ENCODE measurements around the gene CABCOCO1. TPM values are rescaled to one million over a fixed set of nuclear protein-coding genes. Genes with fewer than 3 reads are reported as not detected.
"Not testable (repeated sequence)": the region's sequence is repeated elsewhere in the genome, so short reads cannot be mapped to it uniquely, and the experiment has no call there.

CABCOCO1 gene
- total RNA-seq, 2 donors from 2014 or later = 0.35 TPM; not detected in 1

- Histone ChIP-seq H3K27ac (no peak overlapping the region), H3K4me1 (no peaks in the 10 kb centered on the region), H3K27me3 (no peaks in the 10 kb centered on the region), H3K4me3 (no peak overlapping the region), H3K9me3 (no peaks in the 10 kb centered on the region), H3K36me3 (no peaks in the 10 kb centered on the region)
- no peak for TF ChIP-seq CTCF (IDR thresholded peaks at IDR 0.05)
- DNase-seq (ENCODE audit: low spot score) = no peak
Measured at GRCh38 chr10:61688551-61689308, 26.0 kb downstream of the CABCOCO1 start.

GRCh38 chr10:61691667-61692066 lies 28.9 kb downstream of the CABCOCO1 start:
- H3K4me1 ChIP-seq; H3K27ac ChIP-seq; DNase-seq (ENCODE audit: low spot score); H3K9me3 ChIP-seq; H3K27me3 ChIP-seq; H3K36me3 ChIP-seq; H3K4me3 ChIP-seq: not testable (repeated sequence)

- H3K4me3 ChIP-seq = no peak overlapping the region
- no peak for DNase-seq (ENCODE audit: low spot score)
- TF ChIP-seq CTCF (IDR thresholded peaks at IDR 0.05) = no peak
- H3K27me3 ChIP-seq = no peaks in the 10 kb centered on the region
- no peaks in the 10 kb centered on the region for H3K36me3 ChIP-seq
- H3K27ac ChIP-seq = no peak overlapping the region
- no peaks in the 10 kb centered on the region for H3K4me1 ChIP-seq
- H3K9me3 ChIP-seq = no peaks in the 10 kb centered on the region
Measured at GRCh38 chr10:61692447-61693010, 29.8 kb downstream of the CABCOCO1 start.

- Histone ChIP-seq H3K27ac (no peak overlapping the region), H3K4me1 (no peaks in the 10 kb centered on the region), H3K9me3 (no peaks in the 10 kb centered on the region), H3K4me3 (no peak overlapping the region), H3K27me3 (no peaks in the 10 kb centered on the region), H3K36me3 (no peaks in the 10 kb centered on the region)
- TF ChIP-seq CTCF (IDR thresholded peaks at IDR 0.05) = no peak
- DNase-seq (ENCODE audit: low spot score) = no peak
Measured at GRCh38 chr10:61698968-61699655, 36.4 kb downstream of the CABCOCO1 start.

GRCh38 chr10:61701055-61701705 lies 38.5 kb downstream of the CABCOCO1 start:
- no peak for TF ChIP-seq CTCF (IDR thresholded peaks at IDR 0.05)
- Histone ChIP-seq H3K4me1 (no peaks in the 10 kb centered on the region), H3K4me3 (no peak overlapping the region), H3K27me3 (no peaks in the 10 kb centered on the region), H3K27ac (no peak overlapping the region), H3K36me3 (no peaks in the 10 kb centered on the region), H3K9me3 (no peaks in the 10 kb centered on the region)
- no peak for DNase-seq (ENCODE audit: low spot score)

- DNase-seq (ENCODE audit: low spot score) = no peak
- H3K27ac ChIP-seq = no peak overlapping the region
- no peaks in the 10 kb centered on the region for H3K36me3 ChIP-seq
- no peaks in the 10 kb centered on the region for H3K27me3 ChIP-seq
- no peak overlapping the region for H3K4me3 ChIP-seq
- H3K9me3 ChIP-seq = no peaks in the 10 kb centered on the region
- TF ChIP-seq CTCF (IDR thresholded peaks at IDR 0.05) = no peak
- H3K4me1 ChIP-seq = no peaks in the 10 kb centered on the region
Measured at GRCh38 chr10:61701706-61702105, 39.0 kb downstream of the CABCOCO1 start.
